HepG2 (cell line): Measurements from ENCODE around the gene ATP5F1A. TPM values are rescaled to one million over a fixed set of nuclear protein-coding genes. Genes with fewer than 3 reads are reported as not detected.

ENCODE experiments used
- ARID2 ChIP-seq: sonication (generic); formaldehyde crosslinking; IDR thresholded peaks from 2 replicates; pipeline ENCODE4 v1.8.1; 2022; ENCODE audit warnings: mild to moderate bottlenecking, missing genetic modification reagents, borderline replicate concordance
- KMT2A ChIP-seq: sonication (generic); formaldehyde crosslinking; IDR thresholded peaks from 2 replicates; pipeline ENCODE4 v1.4.0; 2020; ENCODE audit warnings: missing genetic modification reagents
- MEF2D ChIP-seq: sonication (generic); formaldehyde crosslinking; IDR thresholded peaks from 2 replicates; pipeline ENCODE4 v1.5.1; 2020; ENCODE audit warnings: mild to moderate bottlenecking, missing genetic modification reagents
- PCBP1 ChIP-seq: fragments of 200-400 bp; formaldehyde crosslinking; IDR thresholded peaks from 2 replicates; pipeline ENCODE4 v1.6.1; 2017; ENCODE audit warnings: mild to moderate bottlenecking, low read depth, low read length, borderline replicate concordance
- SNRNP70 ChIP-seq: fragments of 200-400 bp; formaldehyde crosslinking; IDR thresholded peaks from 2 replicates; pipeline ENCODE4 v1.6.1; 2017; ENCODE audit warnings: mild to moderate bottlenecking, low read depth, low read length, moderate library complexity
- YY1 ChIP-seq: IDR thresholded peaks from 2 replicates; pipeline ENCODE4 v1.6.1; 2011; ENCODE audit warnings: low read length, low read depth, moderate library complexity, mild to moderate bottlenecking; ENCODE audit not compliant: insufficient read depth, insufficient replicate concordance
- ZFP37 ChIP-seq: sonication (generic); formaldehyde crosslinking; IDR thresholded peaks from 2 replicates; pipeline ENCODE4 v1.4.0; 2020; ENCODE audit warnings: missing genetic modification reagents, borderline replicate concordance
- ZNF256 ChIP-seq: sonication (generic); formaldehyde crosslinking; conservative IDR thresholded peaks from 2 replicates; pipeline ENCODE4 v1.4.0; 2020; ENCODE audit warnings: missing genetic modification reagents
- ZNF276 ChIP-seq: sonication (generic); formaldehyde crosslinking; IDR thresholded peaks from 2 replicates; pipeline ENCODE4 v1.4.0; 2020; ENCODE audit warnings: mild to moderate bottlenecking, low read depth, missing genetic modification reagents
- ZNF530 ChIP-seq: sonication (generic); formaldehyde crosslinking; IDR thresholded peaks from 2 replicates; pipeline ENCODE4 v1.5.0; 2020; ENCODE audit warnings: low read depth, mild to moderate bottlenecking, missing genetic modification reagents
- ZNF720 ChIP-seq: sonication (generic); formaldehyde crosslinking; IDR thresholded peaks from 2 replicates; pipeline ENCODE4 v1.4.0; 2020; ENCODE audit warnings: missing genetic modification reagents
- polyA plus RNA-seq, 8 experiments: library from polyadenylated mRNA; depleted of rRNA in 3 of 8; stranded (reverse) in 7 of 8; unstranded in 1 of 8; fragments of >200 nt; fragmentation: Illumina TruSeq in 4 of 8; extraction: Trizol in 4 of 8; gene quantifications; 2 replicates each; pipeline versions ENCODE4 v1.2.1 to v1.2.3, GENCODE V29; 2011 to 2016; ENCODE audit warnings: low read depth in 4 of 8, missing spikeins in 1 of 8, mixed read lengths in 1 of 8; ENCODE audit not compliant: insufficient read depth in 1 of 8
- total RNA-seq, 5 experiments: library from RNA; depleted of rRNA; stranded (reverse); fragments of >200 nt; fragmentation: Illumina TruSeq; extraction: Trizol; gene quantifications; 2 replicates each; pipeline ENCODE4 v1.2.3, GENCODE V29; 2016; ENCODE audit warnings: low read depth in 1 of 5
- TF ChIP-seq, protein P1 (sequence below): sonication (generic); formaldehyde crosslinking; IDR thresholded peaks from 2 replicates; pipeline ENCODE4 v1.4.0; 2020; ENCODE audit warnings: missing genetic modification reagents, borderline replicate concordance
- TF ChIP-seq, protein P2 (sequence below): sonication (generic); formaldehyde crosslinking; IDR thresholded peaks from 2 replicates; pipeline ENCODE4 v1.9.0; 2021; ENCODE audit warnings: mild to moderate bottlenecking, missing genetic modification reagents

Gene ATP5F1A
- total and polyA plus RNA-seq, 2 of the 13 experiments (the other 11 are each of a cell fraction or from before 2014, with no cell fraction given): 459 to 922 TPM

- TF ChIP-seq, protein P1, sequence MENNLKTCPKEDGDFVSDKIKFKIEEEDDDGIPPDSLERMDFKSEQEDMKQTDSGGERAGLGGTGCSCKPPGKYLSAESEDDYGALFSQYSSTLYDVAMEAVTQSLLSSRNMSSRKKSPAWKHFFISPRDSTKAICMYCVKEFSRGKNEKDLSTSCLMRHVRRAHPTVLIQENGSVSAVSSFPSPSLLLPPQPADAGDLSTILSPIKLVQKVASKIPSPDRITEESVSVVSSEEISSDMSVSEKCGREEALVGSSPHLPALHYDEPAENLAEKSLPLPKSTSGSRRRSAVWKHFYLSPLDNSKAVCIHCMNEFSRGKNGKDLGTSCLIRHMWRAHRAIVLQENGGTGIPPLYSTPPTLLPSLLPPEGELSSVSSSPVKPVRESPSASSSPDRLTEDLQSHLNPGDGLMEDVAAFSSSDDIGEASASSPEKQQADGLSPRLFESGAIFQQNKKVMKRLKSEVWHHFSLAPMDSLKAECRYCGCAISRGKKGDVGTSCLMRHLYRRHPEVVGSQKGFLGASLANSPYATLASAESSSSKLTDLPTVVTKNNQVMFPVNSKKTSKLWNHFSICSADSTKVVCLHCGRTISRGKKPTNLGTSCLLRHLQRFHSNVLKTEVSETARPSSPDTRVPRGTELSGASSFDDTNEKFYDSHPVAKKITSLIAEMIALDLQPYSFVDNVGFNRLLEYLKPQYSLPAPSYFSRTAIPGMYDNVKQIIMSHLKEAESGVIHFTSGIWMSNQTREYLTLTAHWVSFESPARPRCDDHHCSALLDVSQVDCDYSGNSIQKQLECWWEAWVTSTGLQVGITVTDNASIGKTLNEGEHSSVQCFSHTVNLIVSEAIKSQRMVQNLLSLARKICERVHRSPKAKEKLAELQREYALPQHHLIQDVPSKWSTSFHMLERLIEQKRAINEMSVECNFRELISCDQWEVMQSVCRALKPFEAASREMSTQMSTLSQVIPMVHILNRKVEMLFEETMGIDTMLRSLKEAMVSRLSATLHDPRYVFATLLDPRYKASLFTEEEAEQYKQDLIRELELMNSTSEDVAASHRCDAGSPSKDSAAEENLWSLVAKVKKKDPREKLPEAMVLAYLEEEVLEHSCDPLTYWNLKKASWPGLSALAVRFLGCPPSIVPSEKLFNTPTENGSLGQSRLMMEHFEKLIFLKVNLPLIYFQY (CRISPR knock-in tag): peak; percentile 38; the same call in 1 of the 2 replicates
- TF ChIP-seq KMT2A (no peak), YY1 (no peak), ZNF256 (no peak), PCBP1 (no peak), ZNF276 (CRISPR knock-in tag) (no peak), MEF2D (no peak), SNRNP70 (no peak), ARID2 (CRISPR knock-in tag) (no peak), ZFP37 (CRISPR knock-in tag) (no peak), ZNF720 (no peak), ZNF530 (CRISPR knock-in tag) (no peak)
- TF ChIP-seq, protein P2, sequence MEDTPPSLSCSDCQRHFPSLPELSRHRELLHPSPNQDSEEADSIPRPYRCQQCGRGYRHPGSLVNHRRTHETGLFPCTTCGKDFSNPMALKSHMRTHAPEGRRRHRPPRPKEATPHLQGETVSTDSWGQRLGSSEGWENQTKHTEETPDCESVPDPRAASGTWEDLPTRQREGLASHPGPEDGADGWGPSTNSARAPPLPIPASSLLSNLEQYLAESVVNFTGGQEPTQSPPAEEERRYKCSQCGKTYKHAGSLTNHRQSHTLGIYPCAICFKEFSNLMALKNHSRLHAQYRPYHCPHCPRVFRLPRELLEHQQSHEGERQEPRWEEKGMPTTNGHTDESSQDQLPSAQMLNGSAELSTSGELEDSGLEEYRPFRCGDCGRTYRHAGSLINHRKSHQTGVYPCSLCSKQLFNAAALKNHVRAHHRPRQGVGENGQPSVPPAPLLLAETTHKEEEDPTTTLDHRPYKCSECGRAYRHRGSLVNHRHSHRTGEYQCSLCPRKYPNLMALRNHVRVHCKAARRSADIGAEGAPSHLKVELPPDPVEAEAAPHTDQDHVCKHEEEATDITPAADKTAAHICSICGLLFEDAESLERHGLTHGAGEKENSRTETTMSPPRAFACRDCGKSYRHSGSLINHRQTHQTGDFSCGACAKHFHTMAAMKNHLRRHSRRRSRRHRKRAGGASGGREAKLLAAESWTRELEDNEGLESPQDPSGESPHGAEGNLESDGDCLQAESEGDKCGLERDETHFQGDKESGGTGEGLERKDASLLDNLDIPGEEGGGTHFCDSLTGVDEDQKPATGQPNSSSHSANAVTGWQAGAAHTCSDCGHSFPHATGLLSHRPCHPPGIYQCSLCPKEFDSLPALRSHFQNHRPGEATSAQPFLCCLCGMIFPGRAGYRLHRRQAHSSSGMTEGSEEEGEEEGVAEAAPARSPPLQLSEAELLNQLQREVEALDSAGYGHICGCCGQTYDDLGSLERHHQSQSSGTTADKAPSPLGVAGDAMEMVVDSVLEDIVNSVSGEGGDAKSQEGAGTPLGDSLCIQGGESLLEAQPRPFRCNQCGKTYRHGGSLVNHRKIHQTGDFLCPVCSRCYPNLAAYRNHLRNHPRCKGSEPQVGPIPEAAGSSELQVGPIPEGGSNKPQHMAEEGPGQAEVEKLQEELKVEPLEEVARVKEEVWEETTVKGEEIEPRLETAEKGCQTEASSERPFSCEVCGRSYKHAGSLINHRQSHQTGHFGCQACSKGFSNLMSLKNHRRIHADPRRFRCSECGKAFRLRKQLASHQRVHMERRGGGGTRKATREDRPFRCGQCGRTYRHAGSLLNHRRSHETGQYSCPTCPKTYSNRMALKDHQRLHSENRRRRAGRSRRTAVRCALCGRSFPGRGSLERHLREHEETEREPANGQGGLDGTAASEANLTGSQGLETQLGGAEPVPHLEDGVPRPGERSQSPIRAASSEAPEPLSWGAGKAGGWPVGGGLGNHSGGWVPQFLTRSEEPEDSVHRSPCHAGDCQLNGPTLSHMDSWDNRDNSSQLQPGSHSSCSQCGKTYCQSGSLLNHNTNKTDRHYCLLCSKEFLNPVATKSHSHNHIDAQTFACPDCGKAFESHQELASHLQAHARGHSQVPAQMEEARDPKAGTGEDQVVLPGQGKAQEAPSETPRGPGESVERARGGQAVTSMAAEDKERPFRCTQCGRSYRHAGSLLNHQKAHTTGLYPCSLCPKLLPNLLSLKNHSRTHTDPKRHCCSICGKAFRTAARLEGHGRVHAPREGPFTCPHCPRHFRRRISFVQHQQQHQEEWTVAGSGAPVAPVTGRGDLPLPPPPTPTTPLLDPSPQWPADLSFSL (CRISPR knock-in tag): 0 out of 2 replicates have a peak, but pooled peaks have one; percentile 39
Observed at GRCh38 chr18:46051731-46052461, 46.2 kb downstream of the ATP5F1A start (continued).
